ENCODE results near the gene IMMP2L. TPM values are rescaled to one million over a fixed set of nuclear protein-coding genes. Genes with fewer than 3 reads are reported as not detected.

The IMMP2L gene
- total and polyA plus RNA-seq, 2 of the 4 experiments (the other 2 are of a cell fraction), result 5.8 to 9.3 TPM

GRCh38 chr7:111282626-111283025, 279.7 kb downstream of the IMMP2L start:
- BruUV-seq (replicated peaks), result no TSS peak
- no peak overlapping the region for H3K14ac ChIP-seq (replicated peaks; ENCODE audit: low read depth, low read length)
- H4K5ac ChIP-seq (ENCODE audit: low read depth, low read length), result no peak overlapping the region
- H2BK120ac ChIP-seq (ENCODE audit: low read depth, low read length), result no peak overlapping the region
- H2BK15ac ChIP-seq (ENCODE audit: low read depth, low read length), result no peak overlapping the region
- in situ Hi-C loops (cut with MboI; ENCODE audit: low sequenced_read_pairs), result no loop called here
- no CpG with 5 or more reads among the region's 2 CpGs for WGBS, 2 experiments (ENCODE audit: extremely low coverage in 2 of 2, insufficient read length in 1 of 2)
- H3K23ac ChIP-seq (ENCODE audit: low read depth, low read length), result no peak overlapping the region
- no peak overlapping the region for H3K18ac ChIP-seq (ENCODE audit: low read depth, low read length)
- no peak overlapping the region for H2AK9ac ChIP-seq (replicated peaks; ENCODE audit: low read depth, low read length, poor library complexity)
- H3K27me3 ChIP-seq (ENCODE audit: control insufficient read depth, insufficient read depth, low read length), result no peaks in the 10 kb centered on the region
- ATAC-seq (ENCODE audit: low read depth) (no peak), DNase-seq (no peak)
- no peaks in the 10 kb centered on the region for H3K4me1 ChIP-seq (ENCODE audit: control insufficient read depth, insufficient read depth, low read length)
- H3K4ac ChIP-seq (ENCODE audit: low read depth, low read length), result no peak overlapping the region
- H2AK5ac ChIP-seq (ENCODE audit: low read depth, low read length), result no peak overlapping the region
- no peak overlapping the region for H3K9ac ChIP-seq (ENCODE audit: low read depth, low read length)
- ChIA-PET POLR2A (ENCODE audit: unreplicated experiment) (no interaction called here), CTCF (no interaction called here)
- H3K9me1 ChIP-seq (ENCODE audit: insufficient read depth, low read length), result no peaks in the 10 kb centered on the region
- no peaks in the 10 kb centered on the region for H4K20me1 ChIP-seq (ENCODE audit: insufficient read depth, low read length)
- H3K9me3 ChIP-seq (ENCODE audit: control insufficient read depth, insufficient read depth, low read length), result no peaks in the 10 kb centered on the region
- H2BK20ac ChIP-seq (ENCODE audit: low read depth, low read length), result no peak overlapping the region
- H4K91ac ChIP-seq (ENCODE audit: insufficient read depth, low read depth, low read length), result no peak overlapping the region
- dilution Hi-C loops (cut with HindIII; ENCODE audit: low sequenced_read_pairs, unreplicated experiment), result no loop called here
- no peak overlapping the region for H2AFZ ChIP-seq (replicated peaks; ENCODE audit: low read length, poor library complexity)
- intact Hi-C loops (cut with micrococcal nuclease), result no loop called here
- H3K4me3 ChIP-seq (ENCODE audit: insufficient read depth, low read depth, low read length), result no peak overlapping the region
- H4K8ac ChIP-seq (ENCODE audit: low read depth in 2 of 2, low read length in 2 of 2), result no peak overlapping the region
- TF ChIP-seq RCOR1 (IDR thresholded peaks at IDR 0.05; ENCODE audit: insufficient replicate concordance, low read length) (no peak), CTCF (conservative IDR thresholded peaks at IDR 0.05; ENCODE audit: low read depth, low read length) (no peak), MXI1 (IDR thresholded peaks at IDR 0.05; ENCODE audit: borderline replicate concordance, low read depth, low read length) (no peak), USF2 (IDR thresholded peaks at IDR 0.05; ENCODE audit: low read depth, low read length) (no peak), RFX5 (IDR thresholded peaks at IDR 0.05; ENCODE audit: low read depth, low read length) (no peak), SMC3 (IDR thresholded peaks at IDR 0.05; ENCODE audit: low read depth, low read length) (no peak), CEBPB (IDR thresholded peaks at IDR 0.05; ENCODE audit: low read depth, low read length) (no peak), ELK1 (IDR thresholded peaks at IDR 0.05; ENCODE audit: borderline replicate concordance, low read depth, low read length) (no peak), MAFK (IDR thresholded peaks at IDR 0.05; ENCODE audit: low read depth, low read length) (no peak), MAZ (IDR thresholded peaks at IDR 0.05; ENCODE audit: borderline replicate concordance, low read depth, low read length) (no peak), POLR2A (IDR thresholded peaks at IDR 0.05; ENCODE audit: low read depth, low read length) (no peak), BHLHE40 (IDR thresholded peaks at IDR 0.05; ENCODE audit: low read depth, low read length) (no peak), FOS (IDR thresholded peaks at IDR 0.05; ENCODE audit: low read depth, low read length) (no peak), RAD21 (IDR thresholded peaks at IDR 0.05; ENCODE audit: low read length) (no peak), CHD1 (IDR thresholded peaks at IDR 0.05; ENCODE audit: low read depth, low read length) (no peak), NFE2L2 (IDR thresholded peaks at IDR 0.05; ENCODE audit: low read depth, low read length) (no peak)
- H3K56ac ChIP-seq (ENCODE audit: extremely low read depth, insufficient read depth, low read length), result no peak overlapping the region
- no peak overlapping the region for H3K27ac ChIP-seq (ENCODE audit: insufficient read depth, low read length)
- H3K79me1 ChIP-seq (ENCODE audit: low read depth in 1 of 2, low read length in 2 of 2), result no peaks in the 10 kb centered on the region
- H3K4me2 ChIP-seq (ENCODE audit: low read depth, low read length), result no peak overlapping the region
- no peak overlapping the region for H2BK5ac ChIP-seq (ENCODE audit: low read depth, low read length, poor library complexity, severe bottlenecking)
- H3K36me3 ChIP-seq (ENCODE audit: control insufficient read depth, insufficient read depth, low read length), result no peaks in the 10 kb centered on the region
